Germinal center (tissue), 1 donor: ENCODE data around the gene DEF6.
"Not testable (repeated sequence)": the region's sequence is repeated elsewhere in the genome, so short reads cannot be mapped to it uniquely, and the experiment has no call there.

Source experiments
- DNase-seq: peaks from one replicate; pipeline ENCODE4 v3.0.0; 2012; ENCODE audit warnings: mixed read lengths, low spot score

DEF6 gene

GRCh38 chr6:35280903-35281302 lies 16.7 kb upstream of the DEF6 start:
- DNase-seq = no peak

GRCh38 chr6:35282472-35282871 lies 15.1 kb upstream of the DEF6 start:
- no peak for DNase-seq

- no peak for DNase-seq
These were observed 14.3 kb upstream of the DEF6 start for GRCh38 chr6:35283361-35283760.

GRCh38 chr6:35287671-35288396 lies 9.8 kb upstream of the DEF6 start:
- no peak for DNase-seq

- DNase-seq = no peak
These were observed 8.8 kb upstream of the DEF6 start for GRCh38 chr6:35288834-35289233.

- DNase-seq = no peak
These were observed 6.1 kb upstream of the DEF6 start for GRCh38 chr6:35291491-35291890.

- DNase-seq = peak; percentile 61
These were observed 5.1 kb upstream of the DEF6 start for GRCh38 chr6:35292494-35292893.

GRCh38 chr6:35293681-35294080 lies 3.9 kb upstream of the DEF6 start:
- DNase-seq = no peak

GRCh38 chr6:35294308-35294945 lies 3.2 kb upstream of the DEF6 start:
- DNase-seq = peak; percentile 78

- no peak for DNase-seq
These were observed 2.6 kb upstream of the DEF6 start for GRCh38 chr6:35295036-35295435.

- no peak for DNase-seq
These were observed 1.9 kb upstream of the DEF6 start for GRCh38 chr6:35295521-35296315.

- DNase-seq = no peak
These were observed 552 bp upstream of the DEF6 start for GRCh38 chr6:35296931-35297600.

- DNase-seq = peak; percentile 39
These were observed 1.1 kb downstream of the DEF6 start for GRCh38 chr6:35298625-35299140.

- DNase-seq = peak; percentile 63
These were observed 2.1 kb downstream of the DEF6 start for GRCh38 chr6:35299674-35300073.

- DNase-seq = no peak
These were observed 3.2 kb downstream of the DEF6 start for GRCh38 chr6:35300848-35301247.

GRCh38 chr6:35302604-35303241 lies 5.1 kb downstream of the DEF6 start:
- peak; percentile 73 for DNase-seq

- no peak for DNase-seq
These were observed 6.7 kb downstream of the DEF6 start for GRCh38 chr6:35304299-35304698.

- no peak for DNase-seq
These were observed 7.5 kb downstream of the DEF6 start for GRCh38 chr6:35305117-35305516.

- DNase-seq = not testable (repeated sequence)
These were observed 9.5 kb downstream of the DEF6 start for GRCh38 chr6:35307138-35307537.

GRCh38 chr6:35308543-35308942 lies 10.9 kb downstream of the DEF6 start:
- DNase-seq = not testable (repeated sequence)

GRCh38 chr6:35309611-35310264 lies 12.1 kb downstream of the DEF6 start:
- no peak for DNase-seq
